Lower leg skin (tissue), 4 donors: ENCODE data around the gene IGIP. TPM values are rescaled to one million over a fixed set of nuclear protein-coding genes. Genes with fewer than 3 reads are reported as not detected.

Experiments
- DNase-seq, 2 donors: peaks; one replicate each; pipeline ENCODE4 v3.0.0-alpha.2; 2019; ENCODE audit warnings: low spot score in 2 of 2
- H3K4me3 ChIP-seq: fragments of 200-600 bp; sonication (generic); 2 replicates; pipeline ENCODE4 v1.5.1; 2017; ENCODE audit warnings: mild to moderate bottlenecking, low read depth; ENCODE audit not compliant: poor library complexity, severe bottlenecking
- POLR2A ChIP-seq, 2 donors: fragments of 450-650 bp; IDR thresholded peaks; one replicate each; pipeline ENCODE4 v1.6.1; 2016 to 2017; ENCODE audit warnings: antibody characterized with exemption in 2 of 2, mild to moderate bottlenecking in 1 of 2, moderate library complexity in 1 of 2
- WGBS, 2 donors: methylation state at CpG; one replicate each; pipeline ENCODE4 v1.1.5; 2018; 5-methylcytosine and 5-hydroxymethylcytosine counted together
- intact Hi-C: fragments of 100-400 bp; cut with DNase I; formaldehyde crosslinking; loops from one replicate; pipeline ENCODE4 v1.15.0; 2023; ENCODE audit warnings: low total_unique reads
- total RNA-seq, 4 donors: library from RNA; depleted of rRNA; stranded (reverse); fragments of >200 nt; gene quantifications; one replicate each; pipeline ENCODE4 v1.1.0, GENCODE V29; 2016
- TF ChIP-seq, protein P1 (sequence below), 3 donors: fragments of 450-650 bp; IDR thresholded peaks; one replicate each; pipeline ENCODE4 v1.5.1; 2016; ENCODE audit warnings: antibody characterized with exemption in 3 of 3, mild to moderate bottlenecking in 3 of 3, moderate library complexity in 2 of 3

Gene IGIP
- total RNA-seq, 4 donors from 2014 or later: 7.5 to 10.4 (median 8.0) TPM

DNA sequence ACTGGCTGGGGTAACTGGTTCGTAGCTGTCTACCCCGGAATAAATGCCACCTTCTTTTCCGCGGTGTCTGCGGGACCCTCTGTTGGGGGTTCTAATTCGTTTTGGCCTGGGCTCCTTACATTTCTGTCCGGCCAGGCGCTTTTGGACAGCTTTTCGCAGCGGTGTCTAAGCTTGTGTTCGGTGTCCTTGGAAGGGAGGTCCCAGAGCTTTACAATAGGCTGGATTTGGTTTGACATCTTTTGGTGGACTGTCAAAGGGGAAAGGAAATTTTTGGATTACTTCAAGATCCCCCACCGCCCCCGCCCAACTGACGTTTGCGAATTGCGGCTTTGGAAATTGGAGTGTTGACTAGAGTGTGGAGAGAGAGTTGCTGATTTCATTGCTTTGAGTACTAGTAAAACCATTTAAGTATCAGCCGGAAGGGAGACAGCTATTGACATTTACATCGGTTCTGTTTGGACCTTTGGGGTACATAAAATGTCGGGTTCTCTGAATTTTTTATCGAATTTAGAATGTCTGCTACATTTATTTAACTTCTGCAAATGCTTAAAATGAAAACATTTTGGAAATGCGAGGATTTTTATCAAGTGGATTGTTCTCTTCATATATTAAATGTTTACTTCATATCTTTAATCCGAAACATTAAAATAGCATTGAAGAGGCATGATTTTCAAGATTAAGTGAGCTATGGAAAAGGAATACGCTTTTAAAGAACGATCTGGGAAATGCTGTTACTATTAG lies 16.5 kb upstream of the IGIP start:
- WGBS, 2 donors: 46 to 55% methylated on average over 24 of the region's 24 CpGs
- DNase-seq: no peak
- TF ChIP-seq POLR2A (IDR thresholded peaks at IDR 0.05): no peak
- TF ChIP-seq, protein P1, sequence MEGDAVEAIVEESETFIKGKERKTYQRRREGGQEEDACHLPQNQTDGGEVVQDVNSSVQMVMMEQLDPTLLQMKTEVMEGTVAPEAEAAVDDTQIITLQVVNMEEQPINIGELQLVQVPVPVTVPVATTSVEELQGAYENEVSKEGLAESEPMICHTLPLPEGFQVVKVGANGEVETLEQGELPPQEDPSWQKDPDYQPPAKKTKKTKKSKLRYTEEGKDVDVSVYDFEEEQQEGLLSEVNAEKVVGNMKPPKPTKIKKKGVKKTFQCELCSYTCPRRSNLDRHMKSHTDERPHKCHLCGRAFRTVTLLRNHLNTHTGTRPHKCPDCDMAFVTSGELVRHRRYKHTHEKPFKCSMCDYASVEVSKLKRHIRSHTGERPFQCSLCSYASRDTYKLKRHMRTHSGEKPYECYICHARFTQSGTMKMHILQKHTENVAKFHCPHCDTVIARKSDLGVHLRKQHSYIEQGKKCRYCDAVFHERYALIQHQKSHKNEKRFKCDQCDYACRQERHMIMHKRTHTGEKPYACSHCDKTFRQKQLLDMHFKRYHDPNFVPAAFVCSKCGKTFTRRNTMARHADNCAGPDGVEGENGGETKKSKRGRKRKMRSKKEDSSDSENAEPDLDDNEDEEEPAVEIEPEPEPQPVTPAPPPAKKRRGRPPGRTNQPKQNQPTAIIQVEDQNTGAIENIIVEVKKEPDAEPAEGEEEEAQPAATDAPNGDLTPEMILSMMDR (IDR thresholded peaks at IDR 0.05): no peak
- intact Hi-C loops: no loop called here
- no peak overlapping the region for H3K4me3 ChIP-seq

DNA sequence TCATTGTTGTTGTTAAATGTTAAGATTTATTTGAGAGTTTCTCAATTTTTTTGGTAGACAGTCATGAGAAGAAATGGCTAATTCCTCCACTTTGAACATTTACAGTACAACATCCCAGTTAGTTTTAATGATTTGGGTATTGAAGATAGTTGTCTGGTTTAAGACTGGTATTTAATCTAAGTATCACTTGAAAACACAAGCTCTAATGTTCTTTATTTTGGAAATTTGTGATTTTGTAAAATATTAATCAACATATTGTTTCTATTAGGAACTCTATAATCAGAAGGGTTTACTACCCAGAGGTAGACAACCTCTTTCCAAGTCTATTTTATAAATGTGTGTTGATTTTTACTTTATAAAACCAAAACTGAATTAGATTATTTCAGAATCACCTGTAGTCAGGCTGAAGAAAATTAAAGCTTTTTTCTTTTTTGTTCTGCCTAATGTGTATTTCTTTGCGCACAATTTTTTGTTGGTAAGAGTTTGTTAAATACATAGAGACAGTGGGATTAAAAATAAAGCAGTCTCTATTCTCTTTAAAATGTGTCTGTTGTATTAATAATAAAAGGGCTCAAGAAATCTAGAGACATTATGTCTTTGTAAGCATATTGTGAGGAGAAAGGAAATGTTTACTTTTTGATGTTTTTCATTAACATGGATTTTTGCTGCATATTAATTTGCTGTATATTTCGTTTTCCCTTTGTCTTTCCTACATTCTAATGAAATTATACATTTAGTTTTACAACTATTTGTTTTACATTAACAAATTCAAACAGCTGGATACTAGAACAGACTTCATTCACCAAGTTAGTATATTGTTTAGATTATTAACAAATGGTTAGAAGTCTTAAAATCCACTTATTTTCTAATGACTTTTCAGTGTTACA lies 15.7 kb upstream of the IGIP start:
- DNase-seq: no peak

DNA sequence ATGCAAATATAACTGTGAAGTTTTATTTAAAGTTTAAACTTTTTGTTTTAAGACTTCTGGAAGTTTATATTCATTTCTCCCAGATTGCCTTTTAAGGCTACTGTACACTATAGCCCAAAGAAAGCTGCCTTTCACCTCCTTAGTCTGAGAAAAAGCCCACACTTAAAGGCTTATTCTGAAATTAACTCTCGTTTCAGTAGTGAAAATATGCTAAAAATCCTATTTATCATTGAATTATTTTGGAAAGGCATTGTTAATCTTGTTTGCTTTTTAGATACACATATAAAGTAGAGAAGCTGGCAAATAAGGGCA lies 15.1 kb upstream of the IGIP start:
- DNase-seq: no peak
- intact Hi-C loops: no loop called here

More for the DNA sequence above, 15.7 kb upstream of the IGIP start:
- WGBS, 2 donors: 87 to 92% methylated on average over 2 of the region's 2 CpGs
- H3K4me3 ChIP-seq: no peak overlapping the region
- intact Hi-C loops: no loop called here
- TF ChIP-seq, protein P1 (IDR thresholded peaks at IDR 0.05): no peak
- no peak for TF ChIP-seq POLR2A (IDR thresholded peaks at IDR 0.05)

DNA sequence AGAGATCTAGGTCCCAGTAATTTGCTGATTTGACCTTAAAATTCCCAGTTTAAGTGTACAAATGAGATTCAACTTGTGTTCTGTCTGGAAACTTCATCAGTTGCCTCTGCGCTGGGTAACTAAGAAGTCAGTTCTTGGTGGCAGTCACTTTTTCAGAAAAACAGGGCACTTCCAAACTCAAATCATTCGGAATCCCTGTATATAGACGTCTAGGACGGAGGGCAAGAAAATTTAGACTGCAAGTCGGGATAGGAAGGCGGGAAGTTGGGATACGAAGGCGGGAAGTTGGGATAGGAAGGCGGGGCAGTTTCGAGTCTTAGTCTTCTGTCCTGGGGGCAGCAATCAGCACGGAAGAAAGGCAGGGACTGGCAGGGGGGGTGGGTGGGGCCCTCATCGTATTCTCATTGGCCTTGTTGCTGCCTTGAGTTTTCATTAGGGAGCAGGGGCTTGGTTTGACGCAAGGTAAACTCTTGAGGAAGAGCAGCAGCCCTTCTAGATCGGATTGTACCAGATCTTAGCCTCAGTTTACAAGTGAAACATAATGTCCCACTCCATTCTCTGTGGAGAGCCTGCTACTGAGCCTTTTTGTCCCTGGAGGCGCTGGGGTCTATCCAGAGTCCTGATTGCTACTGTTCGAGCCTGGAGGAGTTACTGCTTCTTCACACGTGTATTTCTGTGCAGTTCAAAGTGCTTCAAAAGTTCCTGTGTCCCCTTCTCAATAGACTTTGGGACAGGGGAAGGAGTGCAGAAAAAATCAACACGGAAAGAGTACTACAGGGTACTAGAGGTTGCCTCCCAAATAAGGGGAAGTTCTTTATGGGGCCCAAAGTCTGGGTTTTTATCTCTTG lies 14.5 kb upstream of the IGIP start:
- no peak overlapping the region for H3K4me3 ChIP-seq
- no peak for TF ChIP-seq POLR2A (IDR thresholded peaks at IDR 0.05)
- TF ChIP-seq, protein P1 (IDR thresholded peaks at IDR 0.05): no peak
- DNase-seq: no peak
- WGBS, 2 donors: 68 to 71% methylated on average over 18 of the region's 18 CpGs
- intact Hi-C loops: no loop called here

More for the DNA sequence above, 15.1 kb upstream of the IGIP start:
- WGBS, 2 donors: 70 to 81% methylated on average over 1 of the region's 1 CpG
- TF ChIP-seq POLR2A (IDR thresholded peaks at IDR 0.05): no peak
- TF ChIP-seq, protein P1 (IDR thresholded peaks at IDR 0.05): no peak
- H3K4me3 ChIP-seq: no peak overlapping the region

DNA sequence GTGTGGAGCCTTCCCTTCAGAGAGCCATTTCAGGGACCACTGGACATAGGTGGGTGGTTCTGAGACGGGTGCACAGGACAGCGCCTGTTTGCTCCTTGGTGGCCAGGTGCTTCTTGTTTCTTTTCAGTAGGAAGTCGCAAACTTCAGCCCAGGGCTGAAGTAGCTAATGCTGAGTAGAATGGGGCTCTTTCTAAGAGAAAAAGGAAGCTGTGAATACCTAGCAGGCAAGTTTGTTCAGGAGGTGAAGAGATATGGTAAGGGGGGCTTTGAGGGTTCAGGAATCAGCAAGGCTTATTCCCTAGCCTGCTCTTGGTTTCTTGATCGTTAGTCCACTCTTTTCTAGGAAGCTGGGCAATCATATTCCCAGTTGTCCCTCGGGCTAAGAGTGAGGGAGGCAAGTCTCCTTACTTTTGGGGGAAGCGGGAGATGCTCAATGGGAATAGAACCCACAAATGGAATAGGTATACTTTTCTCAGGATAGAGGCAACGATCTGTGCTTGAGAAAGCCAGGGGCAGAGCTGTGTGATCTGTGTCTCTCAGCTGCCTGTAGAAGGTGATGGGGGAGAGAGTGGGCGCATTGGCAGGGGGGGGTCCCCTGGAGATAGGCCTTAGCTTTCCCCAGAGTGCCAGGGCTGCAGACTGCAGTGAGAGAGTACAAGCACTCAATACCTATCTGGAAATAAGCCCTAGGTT lies 13.7 kb upstream of the IGIP start:
- TF ChIP-seq POLR2A (IDR thresholded peaks at IDR 0.05): no peak
- TF ChIP-seq, protein P1 (IDR thresholded peaks at IDR 0.05): no peak
- intact Hi-C loops: no loop called here
- 77 to 78% methylated on average over 8 of the region's 8 CpGs for WGBS, 2 donors
- no peak overlapping the region for H3K4me3 ChIP-seq
- DNase-seq: no peak
